HG03378 (cell line): ENCODE measurements around the gene TRIM71.
"Not testable (repeated sequence)": the region's sequence is repeated elsewhere in the genome, so short reads cannot be mapped to it uniquely, and the experiment has no call there.

Experiments
- ATAC-seq: cut with Tn5 transposase; IDR thresholded peaks from one replicate; pipeline ENCODE4 v1.9.1; 2021; ENCODE audit warnings: mild to moderate bottlenecking, moderate library complexity; ENCODE audit not compliant: unreplicated experiment

The TRIM71 gene

DNA sequence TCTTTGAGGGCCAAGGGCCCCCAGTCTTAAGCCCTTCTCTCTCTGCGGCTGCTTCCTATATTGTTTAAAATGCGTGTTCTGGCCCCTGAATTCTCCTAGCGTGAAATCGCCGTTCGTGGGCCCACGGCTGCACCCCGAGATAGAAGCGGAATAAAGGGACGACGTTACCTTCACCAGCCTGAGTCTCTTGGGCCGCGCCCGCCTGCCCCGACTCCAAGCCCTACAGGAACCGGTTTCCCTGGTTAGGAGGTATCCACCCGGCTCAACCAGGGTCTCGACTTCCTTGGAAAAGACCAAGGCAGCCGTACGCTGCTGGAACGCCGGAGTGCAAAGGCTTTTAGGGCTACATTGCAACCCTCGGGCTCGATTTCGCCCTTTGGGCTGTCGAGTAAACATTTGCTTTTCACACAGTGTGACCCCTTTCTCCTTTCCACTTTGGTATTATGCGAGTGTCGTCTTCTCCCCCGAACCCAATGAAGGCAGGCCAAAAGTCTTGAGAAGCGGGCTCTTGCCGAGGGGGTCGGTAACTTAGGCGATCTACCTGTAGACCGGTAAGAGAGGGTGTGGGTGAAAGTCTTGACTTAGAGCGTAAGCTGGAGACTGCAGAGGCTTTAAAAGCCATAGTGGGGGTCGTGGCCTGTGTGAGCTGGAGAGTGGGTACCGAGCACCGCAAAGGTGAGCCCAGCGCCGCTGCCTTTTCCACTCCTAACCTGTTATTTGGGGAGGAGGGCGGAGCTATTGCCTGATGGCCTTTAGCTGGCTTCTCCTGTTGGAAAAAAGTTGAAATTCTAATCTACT, 2.0 kb downstream of the TRIM71 start:
- ATAC-seq: no peak

DNA sequence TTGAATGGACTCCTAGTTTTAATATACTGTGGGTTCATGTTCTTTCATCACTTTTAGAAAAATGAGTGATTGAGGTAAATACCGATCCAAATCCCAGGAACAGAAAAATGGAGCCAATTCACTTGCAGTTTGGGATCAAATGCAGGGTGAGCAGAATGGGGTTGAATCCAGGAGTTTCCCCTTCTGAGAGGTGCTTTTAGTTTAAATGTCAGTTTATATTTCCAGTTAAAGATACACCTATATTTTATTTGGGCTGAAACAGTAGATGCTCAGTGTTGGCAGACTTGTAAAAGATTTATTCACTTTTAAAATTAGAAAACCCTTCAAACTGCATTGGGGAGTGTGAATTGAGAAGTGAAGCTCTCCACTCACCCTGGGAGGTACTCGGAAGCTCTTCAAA, 2.6 kb downstream of the TRIM71 start:
- no peak for ATAC-seq

DNA sequence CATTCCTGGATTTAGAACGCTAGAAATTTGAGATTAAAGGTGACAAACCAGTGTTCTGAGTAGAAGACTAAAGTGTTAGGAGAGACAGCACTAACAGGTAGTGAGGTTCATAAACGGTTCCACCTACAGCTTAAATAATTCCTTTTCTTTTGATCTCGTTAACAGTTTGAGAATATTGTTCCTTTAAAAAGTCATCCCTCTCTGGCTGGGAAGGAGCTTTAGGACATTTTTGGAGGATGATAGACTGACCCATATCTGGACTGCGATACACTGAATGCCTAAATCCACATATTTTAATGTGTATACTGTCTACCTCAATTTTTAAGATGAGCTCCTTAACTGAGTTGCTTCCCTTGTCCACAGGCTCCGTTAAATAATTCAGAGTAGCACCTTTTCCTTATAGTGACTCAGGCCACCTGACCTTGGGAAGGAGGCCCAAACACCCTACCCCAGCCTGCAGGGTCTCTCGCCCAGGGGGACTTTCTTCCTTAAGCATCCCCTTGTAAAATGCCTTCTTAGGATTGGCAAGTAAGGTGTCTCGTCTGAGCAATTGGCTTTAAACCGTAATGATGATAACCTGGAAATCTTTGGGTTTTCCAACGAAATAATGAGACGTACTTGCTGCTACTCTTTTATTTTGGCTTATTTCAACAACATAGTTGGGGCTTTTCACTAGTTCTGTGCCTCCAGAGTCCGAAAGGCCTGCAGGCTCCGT, 3.3 kb downstream of the TRIM71 start:
- ATAC-seq: no peak

DNA sequence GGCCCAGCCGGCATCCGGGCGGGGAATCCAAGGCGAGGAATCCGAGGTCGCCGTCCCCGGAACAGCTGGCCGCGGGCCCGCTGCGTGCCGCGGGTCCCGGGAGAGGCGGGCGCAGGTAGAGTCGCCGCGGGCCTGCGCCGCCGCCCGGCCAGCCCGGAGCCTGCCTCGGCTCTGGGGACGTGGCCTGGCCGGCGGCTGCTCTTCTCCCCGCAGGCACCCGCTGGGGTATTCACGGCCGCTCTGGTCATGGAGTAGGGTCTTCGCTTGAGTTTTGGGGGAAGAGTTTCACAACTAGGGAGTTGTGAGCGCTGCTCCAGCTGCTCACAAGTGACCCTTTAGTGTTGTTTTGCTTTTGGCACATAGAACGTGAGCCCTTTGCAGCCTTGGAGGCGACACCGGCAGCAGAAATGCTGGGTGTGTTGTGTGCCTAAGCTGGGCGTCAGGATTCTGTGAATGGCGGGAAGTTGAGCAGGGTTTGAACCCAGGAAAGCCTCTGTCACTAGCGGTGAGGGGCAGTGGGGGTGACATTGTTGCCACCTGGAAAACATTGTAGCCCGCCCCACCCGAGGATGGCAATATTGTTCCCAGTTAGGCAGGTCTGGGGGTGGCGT, 4.0 kb downstream of the TRIM71 start:
- no peak for ATAC-seq

DNA sequence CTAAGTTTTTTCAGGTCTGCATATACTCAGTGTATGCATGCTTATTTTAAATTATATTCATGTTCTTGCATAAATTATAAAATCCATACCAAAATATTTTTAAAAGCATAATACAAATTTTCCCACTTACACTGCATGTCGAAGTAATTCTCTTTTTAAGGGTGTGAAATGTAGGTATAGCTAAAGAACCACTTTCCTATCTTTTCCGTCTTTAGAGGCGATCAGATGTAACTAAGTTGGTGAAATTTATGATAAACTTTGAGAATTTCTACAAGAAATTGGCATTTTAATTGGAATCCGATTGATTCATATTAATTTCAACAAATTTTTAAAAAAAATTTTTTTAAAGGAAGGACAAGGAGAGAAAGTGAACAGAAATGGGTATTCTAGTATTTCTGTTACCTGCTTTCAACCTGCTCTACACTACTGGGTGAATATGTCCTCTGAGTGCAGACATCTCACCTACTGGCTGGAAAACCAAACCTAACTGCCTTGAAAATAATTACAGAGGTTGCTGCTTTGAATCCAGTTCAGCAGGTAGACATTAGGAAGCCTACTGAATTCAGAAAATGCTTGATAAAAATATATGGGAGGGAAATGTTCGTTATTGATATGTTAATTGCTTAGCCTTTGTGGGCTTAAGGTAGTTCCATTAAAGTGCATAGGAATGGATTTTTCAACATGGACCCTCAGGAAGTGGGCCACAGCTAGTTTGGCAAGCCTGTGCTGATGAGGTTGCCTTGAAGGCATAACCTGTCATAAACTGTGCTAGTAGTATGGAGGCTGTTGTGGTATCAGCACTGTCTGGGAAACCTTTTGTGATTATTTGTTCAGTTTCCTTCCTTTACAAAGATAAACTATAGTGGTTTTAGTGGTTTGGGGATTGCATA, 5.1 kb downstream of the TRIM71 start:
- no peak for ATAC-seq

DNA sequence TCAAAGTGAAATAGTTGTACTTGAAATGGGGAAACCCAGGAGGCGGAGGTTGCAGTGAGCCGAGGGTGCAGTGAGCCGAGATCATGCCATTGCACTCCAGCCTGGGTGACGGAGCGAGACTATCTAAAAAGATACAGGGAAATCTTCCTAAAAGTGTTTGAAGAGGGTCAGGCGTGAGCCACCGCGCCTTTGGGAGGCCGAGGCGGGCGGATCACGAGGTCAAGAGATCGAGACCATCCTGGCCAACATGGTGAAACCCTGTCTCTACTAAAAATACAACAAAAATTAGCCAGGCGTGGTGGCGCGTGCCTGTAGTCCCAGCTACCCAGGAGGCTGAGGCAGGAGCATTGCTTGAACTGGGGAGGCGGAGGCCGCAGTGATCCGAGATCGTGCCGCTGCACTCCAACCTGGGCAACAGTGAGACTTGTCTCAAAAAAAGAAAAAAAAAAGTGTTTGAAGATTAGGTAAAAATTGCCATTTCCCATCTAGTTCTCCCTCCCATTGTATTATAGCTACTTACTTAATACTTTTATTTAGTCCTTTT, 5.9 kb downstream of the TRIM71 start:
- ATAC-seq: not testable (repeated sequence)

DNA sequence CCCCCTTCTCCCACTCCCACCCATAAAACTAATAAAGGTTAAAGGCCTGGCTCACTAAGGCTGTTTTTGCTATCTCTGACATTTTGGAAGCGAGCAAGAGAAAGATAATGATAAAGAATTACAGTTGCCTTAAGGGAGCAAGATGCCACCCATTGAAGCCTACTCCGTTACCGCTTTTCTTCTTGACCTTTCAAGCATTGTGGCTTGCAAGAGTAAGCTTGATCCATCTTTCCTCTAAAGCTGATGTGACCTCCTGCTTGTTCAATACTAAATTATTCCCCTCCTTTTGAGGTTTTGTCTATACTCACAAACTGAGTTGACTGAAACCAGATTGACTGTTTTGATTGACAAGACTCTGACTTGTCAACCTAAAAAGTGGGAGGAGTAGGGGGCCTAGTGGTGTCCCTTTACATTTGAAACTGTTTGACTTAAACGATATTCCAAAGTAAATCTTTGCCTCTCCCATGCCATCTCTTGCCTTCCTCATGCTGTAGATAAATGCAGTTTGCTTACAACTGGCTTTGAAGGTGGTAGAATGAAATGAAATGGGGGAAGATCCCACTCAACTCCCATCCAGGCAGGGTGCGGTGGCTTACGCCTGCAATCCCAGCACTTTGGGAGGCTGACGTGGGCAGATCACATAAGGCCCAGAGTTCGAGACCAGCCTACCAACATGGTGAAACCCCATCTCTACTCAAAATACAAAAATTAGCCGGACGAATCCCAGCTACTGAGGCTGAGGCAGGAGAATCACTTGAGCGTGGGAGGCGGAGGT, 8.0 kb downstream of the TRIM71 start:
- ATAC-seq: no peak

DNA sequence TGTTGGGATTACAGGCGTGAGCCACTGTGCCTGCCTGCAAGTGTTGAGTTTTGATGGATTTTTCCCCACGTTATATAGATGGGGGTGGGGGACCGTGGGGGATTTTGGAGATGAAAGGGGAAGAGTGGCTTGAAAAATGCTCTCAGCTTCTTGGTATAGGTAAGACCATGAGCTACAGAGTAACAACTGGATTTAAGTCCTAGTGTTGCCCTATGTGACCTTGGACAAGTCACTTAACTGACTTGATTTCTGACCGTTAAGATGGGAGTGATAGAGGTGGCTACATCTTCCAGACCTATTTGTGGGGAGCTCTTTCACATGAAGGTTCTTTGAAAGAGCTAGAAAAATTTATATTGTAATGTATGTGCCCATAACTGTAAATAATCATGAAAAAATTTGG, 13.3 kb downstream of the TRIM71 start:
- ATAC-seq: no peak

DNA sequence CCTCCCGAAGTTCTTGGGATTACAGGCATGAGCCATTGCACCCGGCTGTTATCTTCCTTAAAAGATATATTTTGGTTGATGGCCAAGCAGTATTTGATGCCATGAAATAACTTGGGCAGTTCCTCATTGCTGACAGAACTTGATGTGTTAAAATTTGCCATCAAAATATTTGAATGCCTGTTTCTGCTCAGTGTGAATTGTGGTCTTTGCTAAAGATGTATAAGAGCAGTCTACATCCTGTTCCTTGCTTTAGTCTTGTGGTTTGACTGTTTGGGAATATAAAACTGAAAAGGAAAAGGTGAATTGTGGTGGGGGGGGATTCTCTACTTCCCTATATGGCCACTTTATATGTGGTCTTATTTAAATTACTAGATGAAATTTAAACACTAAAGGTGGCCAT, 14.0 kb downstream of the TRIM71 start:
- no peak for ATAC-seq

DNA sequence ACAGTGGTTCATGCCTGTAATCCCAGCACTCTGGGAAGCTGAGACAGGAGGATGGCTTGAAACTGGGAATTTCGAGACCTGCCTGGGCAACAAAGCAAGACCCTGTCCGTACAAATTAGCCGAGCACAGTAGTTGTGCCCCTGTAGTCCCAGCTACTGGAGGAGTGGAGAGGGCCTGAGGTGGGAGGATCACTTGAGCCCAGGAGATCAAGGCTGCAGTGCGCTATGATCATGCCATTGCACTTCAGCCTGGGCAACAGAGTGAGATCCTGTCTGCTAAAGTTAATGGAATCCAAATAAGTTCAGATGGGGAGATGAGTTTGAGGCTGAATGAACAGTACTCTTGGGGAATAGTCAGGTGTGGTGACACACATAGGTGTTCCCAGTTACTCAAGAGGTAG, 14.4 kb downstream of the TRIM71 start:
- ATAC-seq: no peak

DNA sequence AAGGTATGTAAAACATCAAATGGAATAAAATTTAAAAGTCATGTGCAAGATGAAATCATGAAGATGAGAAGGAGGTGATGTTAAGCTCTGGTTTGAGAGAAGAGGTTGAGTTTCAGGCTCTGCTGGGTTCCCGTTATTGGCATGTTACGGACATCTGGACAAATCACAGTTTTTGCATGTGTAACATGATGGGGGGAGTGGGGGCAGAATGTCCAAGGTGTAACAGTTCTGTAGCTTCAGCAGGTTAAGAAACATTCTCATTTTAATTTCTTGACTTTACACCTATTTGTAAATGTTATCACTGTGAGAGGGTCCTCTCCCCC, 17.2 kb downstream of the TRIM71 start:
- no peak for ATAC-seq

DNA sequence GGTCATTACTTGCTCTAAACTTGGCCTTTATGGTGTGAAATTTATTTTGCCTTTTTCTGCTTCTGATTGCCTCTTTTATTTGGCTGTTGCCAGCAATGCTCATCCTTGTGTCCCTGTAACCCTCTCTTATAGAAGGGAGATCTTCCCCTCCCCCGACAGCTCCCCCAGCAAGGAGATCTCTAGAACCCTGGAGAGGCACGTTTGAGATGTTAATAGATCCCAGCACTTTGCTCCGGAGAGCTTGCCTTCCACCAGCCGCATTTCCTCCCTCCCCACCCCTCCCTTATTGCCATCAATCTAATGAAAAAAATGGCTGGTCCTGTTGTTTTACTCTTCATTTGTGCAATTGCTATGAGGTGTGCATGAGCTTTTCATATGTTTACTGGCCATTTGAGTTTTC, 18.2 kb downstream of the TRIM71 start:
- no peak for ATAC-seq

DNA sequence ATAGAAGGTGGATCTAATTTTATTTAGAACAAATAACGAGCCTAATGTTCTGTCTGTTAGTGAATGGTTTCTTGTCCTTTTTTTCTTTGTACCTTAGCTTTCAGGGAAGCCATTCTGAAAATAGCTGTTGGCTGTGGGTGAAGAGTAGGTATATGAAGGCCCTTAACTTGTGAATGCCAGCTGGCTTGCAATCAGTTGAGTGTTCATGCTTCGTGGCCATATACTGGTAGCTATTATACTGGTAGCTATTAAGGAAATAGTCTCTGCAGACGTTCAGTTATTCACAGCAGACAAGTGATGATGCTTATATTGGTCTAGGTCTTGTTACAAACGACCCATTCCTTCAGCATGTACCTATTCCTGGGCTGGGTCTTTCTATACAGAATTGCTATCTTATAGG, 18.8 kb downstream of the TRIM71 start:
- no peak for ATAC-seq

DNA sequence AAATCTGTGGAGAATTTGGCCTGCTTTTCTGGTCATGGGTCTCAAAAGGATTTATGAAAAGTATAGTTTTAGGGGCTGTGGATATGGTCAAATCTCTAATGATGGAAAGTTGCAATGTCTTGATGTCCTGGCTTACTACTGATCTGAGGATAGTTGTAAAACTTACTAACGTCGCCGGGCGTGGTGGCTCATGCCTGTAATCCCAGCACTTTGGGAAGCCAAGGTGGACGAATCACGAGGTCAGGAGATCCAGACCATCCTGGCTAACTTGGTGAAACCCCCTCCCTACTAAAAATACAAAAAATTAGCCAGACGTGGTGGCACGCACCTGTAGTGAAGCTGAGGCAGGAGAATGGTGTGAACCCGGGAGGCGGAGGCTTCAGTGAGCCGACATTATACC, 19.6 kb downstream of the TRIM71 start:
- ATAC-seq: no peak

DNA sequence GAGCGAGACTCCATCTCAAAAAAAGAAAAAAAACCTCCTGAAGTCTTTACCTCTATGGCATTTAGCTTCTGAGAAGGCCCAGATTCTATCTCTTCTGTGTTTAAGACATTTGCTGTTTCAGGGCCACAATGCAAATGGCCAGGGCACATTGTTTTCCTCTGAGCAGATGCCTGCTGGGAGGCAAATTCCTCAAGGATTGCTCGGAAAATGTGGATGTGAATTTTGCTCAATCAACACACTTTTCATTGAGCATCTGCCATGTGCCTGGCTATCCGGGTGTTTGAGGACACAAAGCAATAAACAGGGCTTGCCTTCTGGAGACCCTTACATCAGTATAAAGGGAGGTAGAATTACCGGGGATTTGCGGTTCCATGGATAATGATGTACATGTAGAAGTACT, 20.0 kb downstream of the TRIM71 start:
- no peak for ATAC-seq

DNA sequence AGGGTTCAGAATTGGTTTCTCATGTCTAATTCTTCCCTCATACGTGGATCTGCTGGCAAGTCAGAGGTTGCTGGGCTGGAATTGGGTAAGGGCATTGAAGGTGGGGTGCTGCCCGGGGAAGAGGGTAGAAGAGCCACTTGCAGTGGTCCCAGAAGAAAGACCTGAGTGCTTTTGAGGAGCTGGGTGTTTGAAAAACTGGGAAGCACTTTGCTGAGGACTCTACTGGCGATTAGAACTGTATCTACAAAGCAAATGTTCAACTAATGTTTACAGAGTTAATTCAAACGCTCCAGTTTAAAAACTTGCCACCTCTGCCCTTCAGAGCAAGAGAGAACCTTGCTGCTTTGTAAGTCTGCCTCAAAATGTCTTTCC, 21.9 kb downstream of the TRIM71 start:
- ATAC-seq: no peak

DNA sequence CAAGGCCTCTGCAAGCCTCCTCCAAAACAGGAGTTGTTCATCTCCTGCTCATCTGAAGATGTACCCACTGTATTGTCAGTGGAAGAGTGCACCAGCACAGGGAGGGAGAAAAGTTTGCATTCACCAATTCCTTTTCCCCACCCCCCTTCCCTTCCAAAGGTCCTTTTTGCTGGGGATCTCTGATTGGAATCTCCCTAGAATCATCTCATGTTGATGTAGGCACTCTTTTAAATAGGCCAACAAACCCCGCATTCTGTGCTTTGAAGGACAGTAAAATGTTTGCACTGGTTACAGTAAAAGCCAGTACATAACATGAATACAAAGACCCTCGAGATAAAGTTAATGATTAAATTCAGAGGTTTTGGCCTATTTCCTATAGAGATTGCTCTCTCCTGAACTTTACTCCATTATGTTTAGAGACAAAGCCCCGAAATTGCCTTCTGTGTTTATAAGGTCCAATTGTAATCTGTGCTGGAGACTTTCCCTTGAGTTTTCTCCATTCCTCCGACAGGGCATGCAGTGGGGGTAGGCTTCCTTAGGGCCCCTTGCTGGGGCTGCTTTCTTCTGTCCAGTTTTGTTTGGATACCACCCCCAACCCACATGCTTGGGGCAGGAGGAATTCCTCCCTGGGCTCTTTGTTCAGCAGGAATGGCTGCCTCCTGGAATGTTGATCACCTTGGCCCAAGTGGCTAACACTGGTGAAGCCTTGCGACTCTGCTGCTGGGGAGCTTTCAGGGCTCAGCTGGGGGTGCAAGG, 22.5 kb downstream of the TRIM71 start:
- ATAC-seq: no peak

DNA sequence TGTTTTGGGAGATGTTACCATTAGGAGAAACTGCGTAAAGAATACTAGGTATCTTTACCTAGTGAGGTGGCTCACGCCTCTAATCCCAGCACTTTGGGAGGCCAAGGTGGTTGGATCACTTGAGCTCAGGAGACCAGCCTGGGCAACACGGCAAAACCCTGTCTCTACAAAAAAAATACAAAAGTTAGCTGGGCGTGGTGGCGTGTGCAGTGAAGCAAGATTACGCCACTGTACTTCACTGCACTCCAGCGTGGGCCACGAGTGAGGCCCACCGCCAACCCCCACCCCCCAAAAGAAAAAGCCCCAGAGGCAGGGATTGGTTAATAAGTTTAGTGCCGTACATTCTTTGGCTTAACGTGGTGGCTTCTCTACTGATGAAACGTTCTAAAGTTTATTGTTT, 23.5 kb downstream of the TRIM71 start:
- ATAC-seq: no peak

DNA sequence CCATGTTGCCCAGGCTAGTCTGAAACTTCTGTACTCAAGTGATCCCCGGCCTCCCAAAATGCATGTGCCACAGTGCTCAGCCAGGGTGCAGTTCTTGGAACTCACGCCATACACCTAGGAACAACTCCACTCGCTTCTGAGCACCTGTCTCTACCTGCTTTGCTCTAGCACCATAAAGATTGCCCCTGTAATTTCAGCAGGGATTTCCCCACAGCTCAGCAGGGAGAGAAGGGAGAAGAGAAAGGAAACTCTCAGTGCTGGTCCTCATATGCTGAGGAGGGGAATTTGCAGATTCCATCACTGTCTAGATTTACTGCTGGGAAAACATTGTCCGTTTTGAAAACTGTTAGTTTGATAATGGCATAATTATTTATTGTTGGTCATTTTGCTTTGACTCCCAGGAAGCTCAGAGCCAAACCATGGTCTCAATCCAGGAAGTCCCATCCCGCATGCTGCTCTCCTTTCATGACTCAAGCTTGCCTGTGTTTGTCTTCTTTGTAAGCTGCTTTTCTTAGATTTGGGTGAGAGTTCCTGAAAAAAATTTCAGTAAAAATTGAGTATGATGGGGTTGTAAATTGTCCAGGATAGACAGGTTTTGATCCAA, 24.2 kb downstream of the TRIM71 start:
- no peak for ATAC-seq
